ENCODE measurements around the gene ATP2A1.

Gene ATP2A1

DNA sequence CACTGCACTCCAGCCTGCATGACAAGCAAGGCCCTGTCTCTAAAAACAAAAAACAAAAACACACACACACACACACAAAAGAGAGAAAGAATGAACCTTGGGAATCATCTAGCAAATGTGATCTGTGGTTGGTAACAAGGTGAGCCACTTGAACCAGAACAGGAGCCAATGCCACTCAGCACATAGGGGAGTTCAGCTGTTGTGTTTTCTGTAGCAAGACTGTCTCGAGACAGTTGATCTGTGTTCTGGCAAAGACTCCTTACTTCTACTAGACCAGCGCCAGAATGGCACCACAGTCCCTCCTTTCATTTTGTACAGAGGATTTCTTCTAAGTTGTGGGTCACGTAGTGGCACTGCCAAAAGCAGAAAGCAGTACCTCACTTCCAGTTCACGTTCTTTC lies 20.7 kb downstream of the ATP2A1 start:
- Histone ChIP-seq H3K27ac (replicated peaks) (no peak overlapping the region), H3K27me3 (ENCODE audit: insufficient read depth, poor library complexity, severe bottlenecking) (no peaks in the 10 kb centered on the region), H3K4me3 (replicated peaks; ENCODE audit: insufficient read depth, low read length) (no peak overlapping the region)
- TF ChIP-seq SPI1 (IDR thresholded peaks at IDR 0.05; ENCODE audit: borderline replicate concordance, low read depth): no peak
- TF ChIP-seq GABPA (IDR thresholded peaks at IDR 0.05; ENCODE audit: low read depth): no peak
- TF ChIP-seq, protein P1, sequence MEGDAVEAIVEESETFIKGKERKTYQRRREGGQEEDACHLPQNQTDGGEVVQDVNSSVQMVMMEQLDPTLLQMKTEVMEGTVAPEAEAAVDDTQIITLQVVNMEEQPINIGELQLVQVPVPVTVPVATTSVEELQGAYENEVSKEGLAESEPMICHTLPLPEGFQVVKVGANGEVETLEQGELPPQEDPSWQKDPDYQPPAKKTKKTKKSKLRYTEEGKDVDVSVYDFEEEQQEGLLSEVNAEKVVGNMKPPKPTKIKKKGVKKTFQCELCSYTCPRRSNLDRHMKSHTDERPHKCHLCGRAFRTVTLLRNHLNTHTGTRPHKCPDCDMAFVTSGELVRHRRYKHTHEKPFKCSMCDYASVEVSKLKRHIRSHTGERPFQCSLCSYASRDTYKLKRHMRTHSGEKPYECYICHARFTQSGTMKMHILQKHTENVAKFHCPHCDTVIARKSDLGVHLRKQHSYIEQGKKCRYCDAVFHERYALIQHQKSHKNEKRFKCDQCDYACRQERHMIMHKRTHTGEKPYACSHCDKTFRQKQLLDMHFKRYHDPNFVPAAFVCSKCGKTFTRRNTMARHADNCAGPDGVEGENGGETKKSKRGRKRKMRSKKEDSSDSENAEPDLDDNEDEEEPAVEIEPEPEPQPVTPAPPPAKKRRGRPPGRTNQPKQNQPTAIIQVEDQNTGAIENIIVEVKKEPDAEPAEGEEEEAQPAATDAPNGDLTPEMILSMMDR (IDR thresholded peaks at IDR 0.05; ENCODE audit: insufficient read depth, low read length): no peak
- TF ChIP-seq, protein P2, sequence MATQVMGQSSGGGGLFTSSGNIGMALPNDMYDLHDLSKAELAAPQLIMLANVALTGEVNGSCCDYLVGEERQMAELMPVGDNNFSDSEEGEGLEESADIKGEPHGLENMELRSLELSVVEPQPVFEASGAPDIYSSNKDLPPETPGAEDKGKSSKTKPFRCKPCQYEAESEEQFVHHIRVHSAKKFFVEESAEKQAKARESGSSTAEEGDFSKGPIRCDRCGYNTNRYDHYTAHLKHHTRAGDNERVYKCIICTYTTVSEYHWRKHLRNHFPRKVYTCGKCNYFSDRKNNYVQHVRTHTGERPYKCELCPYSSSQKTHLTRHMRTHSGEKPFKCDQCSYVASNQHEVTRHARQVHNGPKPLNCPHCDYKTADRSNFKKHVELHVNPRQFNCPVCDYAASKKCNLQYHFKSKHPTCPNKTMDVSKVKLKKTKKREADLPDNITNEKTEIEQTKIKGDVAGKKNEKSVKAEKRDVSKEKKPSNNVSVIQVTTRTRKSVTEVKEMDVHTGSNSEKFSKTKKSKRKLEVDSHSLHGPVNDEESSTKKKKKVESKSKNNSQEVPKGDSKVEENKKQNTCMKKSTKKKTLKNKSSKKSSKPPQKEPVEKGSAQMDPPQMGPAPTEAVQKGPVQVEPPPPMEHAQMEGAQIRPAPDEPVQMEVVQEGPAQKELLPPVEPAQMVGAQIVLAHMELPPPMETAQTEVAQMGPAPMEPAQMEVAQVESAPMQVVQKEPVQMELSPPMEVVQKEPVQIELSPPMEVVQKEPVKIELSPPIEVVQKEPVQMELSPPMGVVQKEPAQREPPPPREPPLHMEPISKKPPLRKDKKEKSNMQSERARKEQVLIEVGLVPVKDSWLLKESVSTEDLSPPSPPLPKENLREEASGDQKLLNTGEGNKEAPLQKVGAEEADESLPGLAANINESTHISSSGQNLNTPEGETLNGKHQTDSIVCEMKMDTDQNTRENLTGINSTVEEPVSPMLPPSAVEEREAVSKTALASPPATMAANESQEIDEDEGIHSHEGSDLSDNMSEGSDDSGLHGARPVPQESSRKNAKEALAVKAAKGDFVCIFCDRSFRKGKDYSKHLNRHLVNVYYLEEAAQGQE (IDR thresholded peaks at IDR 0.05; ENCODE audit: insufficient replicate concordance, low read depth): no peak
- no peak for TF ChIP-seq POLR2AphosphoS5 (IDR thresholded peaks at IDR 0.05; ENCODE audit: low read depth)
- no peak for DNase-seq (ENCODE audit: low read depth in 1 of 2, low spot score in 1 of 2)

GRCh38 chr16:28899882-28900590 lies 21.7 kb downstream of the ATP2A1 start:
- H3K27me3 ChIP-seq (ENCODE audit: insufficient read depth, poor library complexity, severe bottlenecking): no peaks in the 10 kb centered on the region
- no peak overlapping the region for H3K4me3 ChIP-seq (replicated peaks; ENCODE audit: insufficient read depth, low read length)
- H3K27ac ChIP-seq (replicated peaks): no peak overlapping the region
- no peak for TF ChIP-seq SPI1 (IDR thresholded peaks at IDR 0.05; ENCODE audit: borderline replicate concordance, low read depth)
- no peak for DNase-seq (ENCODE audit: low read depth in 1 of 2, low spot score in 1 of 2)

DNA sequence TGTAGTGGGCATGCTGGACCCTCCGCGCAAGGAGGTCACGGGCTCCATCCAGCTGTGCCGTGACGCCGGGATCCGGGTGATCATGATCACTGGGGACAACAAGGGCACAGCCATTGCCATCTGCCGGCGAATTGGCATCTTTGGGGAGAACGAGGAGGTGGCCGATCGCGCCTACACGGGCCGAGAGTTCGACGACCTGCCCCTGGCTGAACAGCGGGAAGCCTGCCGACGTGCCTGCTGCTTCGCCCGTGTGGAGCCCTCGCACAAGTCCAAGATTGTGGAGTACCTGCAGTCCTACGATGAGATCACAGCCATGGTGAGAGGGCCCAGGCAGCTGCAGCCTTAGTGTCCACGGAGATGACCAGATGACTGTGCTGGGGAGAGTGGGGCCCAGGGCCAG lies 22.3 kb downstream of the ATP2A1 start:
- no peaks in the 10 kb centered on the region for H3K27me3 ChIP-seq (ENCODE audit: insufficient read depth, poor library complexity, severe bottlenecking)
- DNase-seq (ENCODE audit: low read depth in 1 of 2, low spot score in 1 of 2): no peak
- H3K27ac ChIP-seq (replicated peaks): no peak overlapping the region
- no peak overlapping the region for H3K4me3 ChIP-seq (replicated peaks; ENCODE audit: insufficient read depth, low read length)
- TF ChIP-seq SPI1 (IDR thresholded peaks at IDR 0.05; ENCODE audit: borderline replicate concordance, low read depth) (no peak), POLR2AphosphoS5 (IDR thresholded peaks at IDR 0.05; ENCODE audit: low read depth) (no peak), GABPA (IDR thresholded peaks at IDR 0.05; ENCODE audit: low read depth) (no peak)
- TF ChIP-seq, protein P1 (IDR thresholded peaks at IDR 0.05; ENCODE audit: insufficient read depth, low read length): no peak
- TF ChIP-seq, protein P2 (IDR thresholded peaks at IDR 0.05; ENCODE audit: insufficient replicate concordance, low read depth): no peak

DNA sequence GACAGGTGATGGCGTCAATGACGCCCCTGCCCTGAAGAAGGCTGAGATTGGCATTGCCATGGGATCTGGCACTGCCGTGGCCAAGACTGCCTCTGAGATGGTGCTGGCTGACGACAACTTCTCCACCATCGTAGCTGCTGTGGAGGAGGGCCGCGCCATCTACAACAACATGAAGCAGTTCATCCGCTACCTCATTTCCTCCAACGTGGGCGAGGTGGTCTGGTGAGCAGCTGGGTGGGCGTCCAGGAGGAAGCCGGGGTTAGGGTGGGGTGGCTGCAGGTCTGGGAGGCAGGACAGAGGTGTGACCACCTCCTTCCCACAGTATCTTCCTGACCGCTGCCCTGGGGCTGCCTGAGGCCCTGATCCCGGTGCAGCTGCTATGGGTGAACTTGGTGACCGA lies 23.6 kb downstream of the ATP2A1 start:
- DNase-seq (ENCODE audit: low read depth in 1 of 2, low spot score in 1 of 2): no peak
- H3K27ac ChIP-seq (replicated peaks): no peak overlapping the region
- no peak overlapping the region for H3K4me3 ChIP-seq (replicated peaks; ENCODE audit: insufficient read depth, low read length)
- H3K27me3 ChIP-seq (ENCODE audit: insufficient read depth, poor library complexity, severe bottlenecking): no peaks in the 10 kb centered on the region
- TF ChIP-seq POLR2AphosphoS5 (IDR thresholded peaks at IDR 0.05; ENCODE audit: low read depth) (no peak), GABPA (IDR thresholded peaks at IDR 0.05; ENCODE audit: low read depth) (no peak), SPI1 (IDR thresholded peaks at IDR 0.05; ENCODE audit: borderline replicate concordance, low read depth) (no peak)
- TF ChIP-seq, protein P2 (IDR thresholded peaks at IDR 0.05; ENCODE audit: insufficient replicate concordance, low read depth): no peak
- TF ChIP-seq, protein P1 (IDR thresholded peaks at IDR 0.05; ENCODE audit: insufficient read depth, low read length): no peak

All from HL-60 (cell line).